ENCODE measurements around the gene SIGLEC8. TPM values are rescaled to one million over a fixed set of nuclear protein-coding genes. Genes with fewer than 3 reads are reported as not detected.

Gene SIGLEC8
- total and polyA plus RNA-seq, 10 of the 15 experiments (the other 5 are each of a cell fraction or from before 2014, with no cell fraction given), result not detected

DNA sequence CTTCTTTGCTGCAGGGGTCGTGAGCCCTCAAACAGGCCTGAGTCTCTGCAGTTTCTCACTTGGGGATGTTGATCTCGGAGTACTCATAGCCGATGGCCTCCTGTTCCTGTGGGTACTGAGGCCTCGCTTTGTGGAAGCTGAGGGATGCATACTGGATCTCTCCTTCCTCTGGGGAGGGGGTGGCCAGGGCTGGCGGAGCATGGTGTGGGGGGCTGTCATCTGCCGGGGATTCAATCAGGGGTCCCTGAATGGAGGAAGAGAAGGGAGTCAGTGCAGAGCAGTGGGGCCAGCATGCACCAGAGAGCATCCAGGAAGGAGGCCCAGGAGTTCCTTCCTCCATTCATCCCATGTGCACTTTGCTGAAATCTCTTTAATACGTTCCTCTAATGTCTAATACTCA is 33.3 kb upstream of the SIGLEC8 start (continued):
- TF ChIP-seq, protein P1, sequence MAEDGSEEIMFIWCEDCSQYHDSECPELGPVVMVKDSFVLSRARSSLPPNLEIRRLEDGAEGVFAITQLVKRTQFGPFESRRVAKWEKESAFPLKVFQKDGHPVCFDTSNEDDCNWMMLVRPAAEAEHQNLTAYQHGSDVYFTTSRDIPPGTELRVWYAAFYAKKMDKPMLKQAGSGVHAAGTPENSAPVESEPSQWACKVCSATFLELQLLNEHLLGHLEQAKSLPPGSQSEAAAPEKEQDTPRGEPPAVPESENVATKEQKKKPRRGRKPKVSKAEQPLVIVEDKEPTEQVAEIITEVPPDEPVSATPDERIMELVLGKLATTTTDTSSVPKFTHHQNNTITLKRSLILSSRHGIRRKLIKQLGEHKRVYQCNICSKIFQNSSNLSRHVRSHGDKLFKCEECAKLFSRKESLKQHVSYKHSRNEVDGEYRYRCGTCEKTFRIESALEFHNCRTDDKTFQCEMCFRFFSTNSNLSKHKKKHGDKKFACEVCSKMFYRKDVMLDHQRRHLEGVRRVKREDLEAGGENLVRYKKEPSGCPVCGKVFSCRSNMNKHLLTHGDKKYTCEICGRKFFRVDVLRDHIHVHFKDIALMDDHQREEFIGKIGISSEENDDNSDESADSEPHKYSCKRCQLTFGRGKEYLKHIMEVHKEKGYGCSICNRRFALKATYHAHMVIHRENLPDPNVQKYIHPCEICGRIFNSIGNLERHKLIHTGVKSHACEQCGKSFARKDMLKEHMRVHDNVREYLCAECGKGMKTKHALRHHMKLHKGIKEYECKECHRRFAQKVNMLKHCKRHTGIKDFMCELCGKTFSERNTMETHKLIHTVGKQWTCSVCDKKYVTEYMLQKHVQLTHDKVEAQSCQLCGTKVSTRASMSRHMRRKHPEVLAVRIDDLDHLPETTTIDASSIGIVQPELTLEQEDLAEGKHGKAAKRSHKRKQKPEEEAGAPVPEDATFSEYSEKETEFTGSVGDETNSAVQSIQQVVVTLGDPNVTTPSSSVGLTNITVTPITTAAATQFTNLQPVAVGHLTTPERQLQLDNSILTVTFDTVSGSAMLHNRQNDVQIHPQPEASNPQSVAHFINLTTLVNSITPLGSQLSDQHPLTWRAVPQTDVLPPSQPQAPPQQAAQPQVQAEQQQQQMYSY (CRISPR knock-in tag; IDR thresholded peaks at IDR 0.05), result no peak
- TF ChIP-seq STAT3 (IDR thresholded peaks at IDR 0.05; ENCODE audit: low read depth, low read length) (no peak), PML (IDR thresholded peaks at IDR 0.05; ENCODE audit: low read length) (no peak), ZNF384 (IDR thresholded peaks at IDR 0.05; ENCODE audit: borderline replicate concordance, low read depth, low read length) (no peak), IKZF1 (conservative IDR thresholded peaks at IDR 0.05) (no peak), MYB (IDR thresholded peaks at IDR 0.05; ENCODE audit: borderline replicate concordance, low read depth, low read length) (no peak), NFYA (IDR thresholded peaks at IDR 0.05; ENCODE audit: borderline replicate concordance, low read depth, low read length) (no peak), NFYB (IDR thresholded peaks at IDR 0.05; ENCODE audit: insufficient read depth, low read depth, low read length) (no peak), CBFB (IDR thresholded peaks at IDR 0.05; ENCODE audit: low read depth) (no peak), SP1 (IDR thresholded peaks at IDR 0.05; ENCODE audit: low read depth, low read length) (no peak), CEBPB (IDR thresholded peaks at IDR 0.05; ENCODE audit: borderline replicate concordance in 1 of 2, low read depth in 2 of 2, low read length in 2 of 2) (no peak), STAT1 (conservative IDR thresholded peaks at IDR 0.05) (no peak), RAD51 (IDR thresholded peaks at IDR 0.05) (no peak)
- TF ChIP-seq, protein P2, sequence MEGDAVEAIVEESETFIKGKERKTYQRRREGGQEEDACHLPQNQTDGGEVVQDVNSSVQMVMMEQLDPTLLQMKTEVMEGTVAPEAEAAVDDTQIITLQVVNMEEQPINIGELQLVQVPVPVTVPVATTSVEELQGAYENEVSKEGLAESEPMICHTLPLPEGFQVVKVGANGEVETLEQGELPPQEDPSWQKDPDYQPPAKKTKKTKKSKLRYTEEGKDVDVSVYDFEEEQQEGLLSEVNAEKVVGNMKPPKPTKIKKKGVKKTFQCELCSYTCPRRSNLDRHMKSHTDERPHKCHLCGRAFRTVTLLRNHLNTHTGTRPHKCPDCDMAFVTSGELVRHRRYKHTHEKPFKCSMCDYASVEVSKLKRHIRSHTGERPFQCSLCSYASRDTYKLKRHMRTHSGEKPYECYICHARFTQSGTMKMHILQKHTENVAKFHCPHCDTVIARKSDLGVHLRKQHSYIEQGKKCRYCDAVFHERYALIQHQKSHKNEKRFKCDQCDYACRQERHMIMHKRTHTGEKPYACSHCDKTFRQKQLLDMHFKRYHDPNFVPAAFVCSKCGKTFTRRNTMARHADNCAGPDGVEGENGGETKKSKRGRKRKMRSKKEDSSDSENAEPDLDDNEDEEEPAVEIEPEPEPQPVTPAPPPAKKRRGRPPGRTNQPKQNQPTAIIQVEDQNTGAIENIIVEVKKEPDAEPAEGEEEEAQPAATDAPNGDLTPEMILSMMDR (IDR thresholded peaks at IDR 0.05 in 2 of 3, conservative IDR thresholded peaks at IDR 0.05 in 1 of 3; ENCODE audit: control insufficient read depth in 2 of 3, extremely low read depth in 1 of 3, insufficient read depth in 1 of 3, low read depth in 3 of 3, low read length in 3 of 3), result no peak
